NCI-H510A treated with DMSO at 0.1 percent for 48 hours (cell line): ENCODE results near the gene UBC.
"Not testable (repeated sequence)": the region's sequence is repeated elsewhere in the genome, so short reads cannot be mapped to it uniquely, and the experiment has no call there.

ENCODE experiments used
- DNase-seq: peaks from one replicate; lab custom pipeline; 2025; lab: John Stamatoyannopoulos, UW

The UBC gene

GRCh38 chr12:124930586-124930985 lies 16.1 kb upstream of the UBC start:
- no peak for DNase-seq

- no peak for DNase-seq
Observed at GRCh38 chr12:124929649-124930419, 15.4 kb upstream of the UBC start.

- DNase-seq, result no peak
Observed at GRCh38 chr12:124928912-124929530, 14.6 kb upstream of the UBC start.

- no peak for DNase-seq
Observed at GRCh38 chr12:124928095-124928911, 13.9 kb upstream of the UBC start.

- DNase-seq, result no peak
Observed at GRCh38 chr12:124927201-124928094, 13.0 kb upstream of the UBC start.

GRCh38 chr12:124925782-124926181 lies 11.3 kb upstream of the UBC start:
- DNase-seq, result not testable (repeated sequence)

GRCh38 chr12:124925117-124925516 lies 10.7 kb upstream of the UBC start:
- DNase-seq, result no peak

- no peak for DNase-seq
Observed at GRCh38 chr12:124923905-124924734, 9.7 kb upstream of the UBC start.

GRCh38 chr12:124921200-124922031 lies 7.0 kb upstream of the UBC start:
- no peak for DNase-seq

GRCh38 chr12:124920353-124920935 lies 6.0 kb upstream of the UBC start:
- DNase-seq, result no peak

- DNase-seq, result no peak
Observed at GRCh38 chr12:124919521-124920352, 5.3 kb upstream of the UBC start.

GRCh38 chr12:124918622-124918988 lies 4.2 kb upstream of the UBC start:
- DNase-seq, result not testable (repeated sequence)

- no peak for DNase-seq
Observed at GRCh38 chr12:124917841-124918621, 3.6 kb upstream of the UBC start.

- no peak for DNase-seq
Observed at GRCh38 chr12:124917135-124917840, 2.8 kb upstream of the UBC start.

- no peak for DNase-seq
Observed at GRCh38 chr12:124916374-124917134, 2.1 kb upstream of the UBC start.
